GM06990 (cell line): Measurements from ENCODE around the gene TANGO2.

ENCODE experiments used
- DNase-seq: peaks from one replicate; pipeline ENCODE4 v3.0.0-alpha.2; 2011; ENCODE audit not compliant: insufficient read length; ENCODE audit errors: extremely low read depth
- H3K27me3 ChIP-seq: replicated peaks from 2 replicates; pipeline ENCODE4 v1.6.0; 2011; ENCODE audit warnings: low read length; ENCODE audit not compliant: control insufficient read depth, insufficient read depth
- H3K36me3 ChIP-seq: 2 replicates; pipeline ENCODE4 v1.5.1; 2011; ENCODE audit warnings: low read length; ENCODE audit not compliant: control insufficient read depth, insufficient read depth
- H3K4me3 ChIP-seq: replicated peaks from 2 replicates; pipeline ENCODE4 v1.5.1; 2011; ENCODE audit warnings: low read depth, mild to moderate bottlenecking, control low read depth, low read length
- CTCF ChIP-seq: IDR thresholded peaks from 2 replicates; pipeline ENCODE4 v1.5.1; 2011; ENCODE audit warnings: low read length, control low read depth, mild to moderate bottlenecking, inconsistent platforms; ENCODE audit not compliant: insufficient read depth, poor library complexity, severe bottlenecking

TANGO2 gene

GRCh38 chr22:20086101-20086599 is 65.2 kb downstream of the TANGO2 start:
- H3K4me3 ChIP-seq: no peak overlapping the region
- peaks cover 32% of the 10 kb centered on the region for H3K36me3 ChIP-seq
- no peak for TF ChIP-seq CTCF
- no peaks in the 10 kb centered on the region for H3K27me3 ChIP-seq
- DNase-seq: no peak

- TF ChIP-seq CTCF: no peak
- H3K27me3 ChIP-seq: no peaks in the 10 kb centered on the region
- DNase-seq: no peak
- peaks cover 37% of the 10 kb centered on the region for H3K36me3 ChIP-seq
- H3K4me3 ChIP-seq: no peak overlapping the region
These were observed 65.9 kb downstream of the TANGO2 start for GRCh38 chr22:20086763-20087162.

- H3K36me3 ChIP-seq: peaks cover 43% of the 10 kb centered on the region
- no peak overlapping the region for H3K4me3 ChIP-seq
- DNase-seq: no peak
- no peaks in the 10 kb centered on the region for H3K27me3 ChIP-seq
- TF ChIP-seq CTCF: no peak
These were observed 66.7 kb downstream of the TANGO2 start for GRCh38 chr22:20087319-20088262.

GRCh38 chr22:20088263-20088648 is 67.3 kb downstream of the TANGO2 start:
- DNase-seq: no peak
- H3K36me3 ChIP-seq: peaks cover 43% of the 10 kb centered on the region
- TF ChIP-seq CTCF: no peak

GRCh38 chr22:20089226-20089976 is 68.5 kb downstream of the TANGO2 start:
- no peak for TF ChIP-seq CTCF
- peaks cover 51% of the 10 kb centered on the region for H3K36me3 ChIP-seq
- H3K4me3 ChIP-seq: no peak overlapping the region
- no peaks in the 10 kb centered on the region for H3K27me3 ChIP-seq
- DNase-seq: no peak

More at GRCh38 chr22:20088263-20088648, 67.3 kb downstream of the TANGO2 start:
- Histone ChIP-seq H3K27me3 (no peaks in the 10 kb centered on the region), H3K4me3 (no peak overlapping the region)
